ENCODE data around the gene CIB2. TPM values are rescaled to one million over a fixed set of nuclear protein-coding genes. Genes with fewer than 3 reads are reported as not detected.

CIB2 gene
- total RNA-seq, 1 donor from 2014 or later: 2.2 TPM

DNA sequence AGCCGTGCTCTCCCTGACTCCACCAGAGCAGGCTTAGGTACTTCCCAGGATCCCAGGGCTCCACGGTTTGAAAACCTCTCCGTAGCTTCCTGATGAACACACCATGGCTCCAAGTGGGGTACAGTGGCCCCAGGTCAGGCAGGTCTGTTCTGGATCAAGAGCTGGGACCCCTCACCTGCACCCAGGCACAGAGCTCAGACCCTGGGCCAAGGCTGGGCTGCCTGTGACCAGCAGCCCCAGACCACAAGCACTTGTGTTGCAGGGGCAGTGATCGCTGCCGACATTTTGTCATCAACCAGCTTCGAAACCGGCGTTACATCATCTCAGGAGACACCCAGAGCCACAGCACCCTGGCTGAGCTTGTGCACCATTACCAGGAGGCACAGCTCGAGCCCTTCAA, 33.6 kb downstream of the CIB2 start:
- TF ChIP-seq, protein P1, sequence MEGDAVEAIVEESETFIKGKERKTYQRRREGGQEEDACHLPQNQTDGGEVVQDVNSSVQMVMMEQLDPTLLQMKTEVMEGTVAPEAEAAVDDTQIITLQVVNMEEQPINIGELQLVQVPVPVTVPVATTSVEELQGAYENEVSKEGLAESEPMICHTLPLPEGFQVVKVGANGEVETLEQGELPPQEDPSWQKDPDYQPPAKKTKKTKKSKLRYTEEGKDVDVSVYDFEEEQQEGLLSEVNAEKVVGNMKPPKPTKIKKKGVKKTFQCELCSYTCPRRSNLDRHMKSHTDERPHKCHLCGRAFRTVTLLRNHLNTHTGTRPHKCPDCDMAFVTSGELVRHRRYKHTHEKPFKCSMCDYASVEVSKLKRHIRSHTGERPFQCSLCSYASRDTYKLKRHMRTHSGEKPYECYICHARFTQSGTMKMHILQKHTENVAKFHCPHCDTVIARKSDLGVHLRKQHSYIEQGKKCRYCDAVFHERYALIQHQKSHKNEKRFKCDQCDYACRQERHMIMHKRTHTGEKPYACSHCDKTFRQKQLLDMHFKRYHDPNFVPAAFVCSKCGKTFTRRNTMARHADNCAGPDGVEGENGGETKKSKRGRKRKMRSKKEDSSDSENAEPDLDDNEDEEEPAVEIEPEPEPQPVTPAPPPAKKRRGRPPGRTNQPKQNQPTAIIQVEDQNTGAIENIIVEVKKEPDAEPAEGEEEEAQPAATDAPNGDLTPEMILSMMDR (IDR thresholded peaks at IDR 0.05): no peak
- DNase-seq (no peak), ATAC-seq (no peak)
- Histone ChIP-seq H3K27ac (no peak overlapping the region), H3K27me3 (ENCODE audit: low read depth) (no peaks in the 10 kb centered on the region), H3K36me3 (no peaks in the 10 kb centered on the region), H3K4me3 (no peak overlapping the region), H3K9me3 (no peaks in the 10 kb centered on the region), H3K4me1 (peaks cover 1% of the 10 kb centered on the region)
- intact Hi-C loops (cut with DNase I): no loop called here

DNA sequence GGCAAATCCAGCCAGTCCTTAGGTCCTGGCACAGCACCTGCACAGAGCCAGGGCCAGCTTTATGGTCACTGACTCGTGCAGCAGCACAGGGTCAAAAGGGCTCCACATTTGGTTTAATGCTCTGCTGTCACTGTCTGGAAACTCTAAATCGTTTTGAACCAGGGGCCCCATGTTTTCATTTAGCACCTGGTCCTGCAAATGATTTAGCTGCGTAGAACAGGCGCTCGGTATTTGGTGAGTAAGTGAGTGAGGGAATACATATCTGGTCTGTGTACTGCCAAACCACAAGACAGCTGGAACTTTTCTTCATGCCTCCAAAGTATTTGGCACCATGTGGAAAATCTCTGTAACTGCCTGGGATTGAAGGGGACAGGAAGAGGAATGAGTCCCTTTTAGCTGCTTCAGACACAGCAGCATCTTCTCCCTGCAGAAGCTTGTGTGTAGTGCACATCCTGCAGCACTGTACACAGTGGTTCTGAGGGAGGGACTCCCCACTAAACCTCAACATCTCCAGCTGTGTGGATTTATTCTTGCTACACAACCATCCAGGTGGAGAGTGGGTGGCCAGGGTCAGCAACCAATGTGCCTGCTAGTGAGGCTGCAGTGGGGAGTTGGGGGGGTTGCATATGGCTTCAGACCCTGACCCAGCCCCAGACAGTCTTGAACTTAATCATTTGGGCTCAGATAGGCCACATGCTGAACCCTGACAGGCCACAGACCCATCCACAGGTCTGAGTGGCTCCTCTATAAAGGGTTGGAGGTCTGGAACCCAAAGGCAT, 37.8 kb downstream of the CIB2 start:
- H3K27me3 ChIP-seq (ENCODE audit: low read depth): no peaks in the 10 kb centered on the region
- H3K9me3 ChIP-seq: no peaks in the 10 kb centered on the region
- DNase-seq: no peak
- peak; percentile 61 to 63 for ATAC-seq
- intact Hi-C loops (cut with DNase I): no loop called here
- peak overlapping the region; percentile 22 for H3K27ac ChIP-seq
- TF ChIP-seq, protein P1 (IDR thresholded peaks at IDR 0.05): no peak
- H3K4me3 ChIP-seq: no peak overlapping the region
- H3K4me1 ChIP-seq: peaks cover 18% of the 10 kb centered on the region
- H3K36me3 ChIP-seq: no peaks in the 10 kb centered on the region

DNA sequence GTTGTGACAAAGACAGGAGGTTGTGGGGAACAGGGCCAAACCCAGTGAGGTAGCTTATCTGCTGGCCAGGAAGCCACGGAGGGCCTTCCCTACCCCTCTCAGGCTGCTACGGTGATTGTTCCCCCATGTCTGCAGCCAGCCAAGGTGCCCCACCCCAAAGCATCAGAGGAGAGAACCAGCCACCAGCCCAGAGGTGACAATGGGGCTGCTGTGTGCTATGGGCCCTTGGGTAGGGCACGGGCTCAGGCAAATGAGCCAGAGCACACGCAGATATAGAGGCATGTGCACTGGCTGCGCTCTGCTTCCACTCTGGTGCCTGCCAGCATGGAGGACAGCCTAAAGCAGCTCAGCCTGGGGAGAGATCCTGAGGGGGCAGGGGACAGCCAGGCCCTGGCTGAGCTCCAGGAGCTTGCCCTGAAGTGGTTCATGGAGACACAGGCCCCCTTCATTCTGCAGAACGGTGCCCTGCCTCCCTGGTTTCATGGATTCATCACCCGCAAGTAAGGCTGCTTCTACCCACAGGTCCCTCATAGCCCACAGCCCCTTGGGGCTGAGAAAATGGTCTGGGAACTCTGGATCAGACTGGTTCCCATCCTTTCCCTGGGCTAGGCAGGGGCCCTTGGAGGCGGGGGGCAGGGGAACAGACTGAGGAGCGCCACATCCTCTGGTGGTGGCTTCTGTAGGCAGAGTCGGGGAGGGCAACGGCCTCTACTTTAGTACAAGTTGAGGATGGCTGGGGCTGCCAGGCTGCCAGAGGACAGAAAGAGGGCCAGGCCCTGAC, 38.8 kb downstream of the CIB2 start, which contains the start of gene SH2D7:
Gene SH2D7 (plus strand): TSS at position 301 of the 781 bp plus-strand sequence. CDS start 24 bp downstream, at position 325.
- no peak for DNase-seq
- peak within 1 kb of the TSS; percentile 22 for H3K27ac ChIP-seq

DNA sequence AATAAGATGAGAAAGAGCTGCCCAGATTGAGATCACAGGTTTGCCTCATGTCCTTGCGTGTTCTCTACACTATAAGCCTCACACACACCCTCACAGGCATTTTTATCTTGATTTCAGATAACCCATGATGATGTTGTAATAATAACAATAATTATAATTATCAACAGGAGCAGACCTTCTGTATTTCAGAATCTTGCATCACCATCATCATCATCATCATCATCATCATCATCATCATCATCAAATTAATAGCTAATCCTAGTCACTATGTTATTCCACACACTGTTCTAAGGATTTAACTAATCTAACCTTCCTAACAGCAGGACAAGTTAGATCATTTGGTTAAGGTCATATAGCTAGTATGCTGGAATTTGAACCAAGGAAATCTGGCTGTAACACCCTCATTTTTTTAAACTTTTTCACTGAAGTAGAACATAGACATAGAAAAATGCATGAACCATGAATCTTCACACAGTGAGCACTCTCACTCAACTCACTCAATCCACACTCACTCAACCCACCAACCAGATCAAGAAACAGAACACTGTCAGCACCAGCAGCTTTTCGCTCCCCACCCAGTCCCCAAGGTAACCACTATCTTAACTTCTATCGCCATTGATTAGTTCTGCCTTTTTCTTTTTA, 40.7 kb downstream of the CIB2 start:
- ATAC-seq: no peak
- TF ChIP-seq, protein P1 (IDR thresholded peaks at IDR 0.05): no peak
- H3K27ac ChIP-seq: no peak overlapping the region
- DNase-seq: no peak
- H3K4me3 ChIP-seq: no peak overlapping the region
- peaks cover 25% of the 10 kb centered on the region for H3K4me1 ChIP-seq
- no peaks in the 10 kb centered on the region for H3K9me3 ChIP-seq
- no peaks in the 10 kb centered on the region for H3K27me3 ChIP-seq (ENCODE audit: low read depth)
- intact Hi-C loops (cut with DNase I): no loop called here
- H3K36me3 ChIP-seq: no peaks in the 10 kb centered on the region

More for the DNA sequence above, 38.8 kb downstream of the CIB2 start, which contains the start of gene SH2D7:
- Histone ChIP-seq H3K4me3 (no peak within 1 kb of the TSS), H3K9me3 (no peaks in the 10 kb centered on the region), H3K4me1 (peaks cover 25% of the 10 kb centered on the region), H3K27me3 (ENCODE audit: low read depth) (no peaks in the 10 kb centered on the region), H3K36me3 (no peaks in the 10 kb centered on the region)
- ATAC-seq: peak in 1 of 2 donors; percentile 6
- TF ChIP-seq, protein P1 (IDR thresholded peaks at IDR 0.05): no peak
- intact Hi-C loops (cut with DNase I): no loop called here

DNA sequence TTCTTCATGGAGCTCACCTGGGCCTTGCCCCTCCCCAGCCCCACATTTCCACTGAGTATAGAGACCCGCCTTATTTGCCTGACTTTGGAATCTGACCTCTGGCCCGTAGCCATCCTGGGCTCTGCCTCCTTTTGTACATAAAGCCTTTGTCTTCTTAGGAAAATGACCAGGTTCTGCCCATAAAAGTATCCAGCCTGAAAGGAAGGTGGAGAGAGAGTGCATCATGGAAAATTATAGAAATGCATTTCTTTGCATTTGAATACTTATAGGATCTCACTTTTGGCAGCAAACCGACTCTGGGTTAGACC, 42.5 kb downstream of the CIB2 start:
- no peak for DNase-seq
- H3K27me3 ChIP-seq (ENCODE audit: low read depth): no peaks in the 10 kb centered on the region
- intact Hi-C loops (cut with DNase I): no loop called here
- TF ChIP-seq, protein P1 (IDR thresholded peaks at IDR 0.05): no peak
- H3K36me3 ChIP-seq: no peaks in the 10 kb centered on the region
- H3K4me3 ChIP-seq: no peak overlapping the region
- H3K27ac ChIP-seq: no peak overlapping the region
- peaks cover 38% of the 10 kb centered on the region for H3K4me1 ChIP-seq
- H3K9me3 ChIP-seq: no peaks in the 10 kb centered on the region
- ATAC-seq: no peak

Data from lower lobe of right lung (tissue), 2 donors.